HG02840 (cell line): ENCODE data around the gene GLTPD2.

Experiments
- ATAC-seq: cut with Tn5 transposase; IDR thresholded peaks from one replicate; pipeline ENCODE4 v1.9.1; 2021; ENCODE audit warnings: mild to moderate bottlenecking, moderate library complexity, moderate number of reproducible peaks; ENCODE audit not compliant: unreplicated experiment, low FRiP score

The GLTPD2 gene

DNA sequence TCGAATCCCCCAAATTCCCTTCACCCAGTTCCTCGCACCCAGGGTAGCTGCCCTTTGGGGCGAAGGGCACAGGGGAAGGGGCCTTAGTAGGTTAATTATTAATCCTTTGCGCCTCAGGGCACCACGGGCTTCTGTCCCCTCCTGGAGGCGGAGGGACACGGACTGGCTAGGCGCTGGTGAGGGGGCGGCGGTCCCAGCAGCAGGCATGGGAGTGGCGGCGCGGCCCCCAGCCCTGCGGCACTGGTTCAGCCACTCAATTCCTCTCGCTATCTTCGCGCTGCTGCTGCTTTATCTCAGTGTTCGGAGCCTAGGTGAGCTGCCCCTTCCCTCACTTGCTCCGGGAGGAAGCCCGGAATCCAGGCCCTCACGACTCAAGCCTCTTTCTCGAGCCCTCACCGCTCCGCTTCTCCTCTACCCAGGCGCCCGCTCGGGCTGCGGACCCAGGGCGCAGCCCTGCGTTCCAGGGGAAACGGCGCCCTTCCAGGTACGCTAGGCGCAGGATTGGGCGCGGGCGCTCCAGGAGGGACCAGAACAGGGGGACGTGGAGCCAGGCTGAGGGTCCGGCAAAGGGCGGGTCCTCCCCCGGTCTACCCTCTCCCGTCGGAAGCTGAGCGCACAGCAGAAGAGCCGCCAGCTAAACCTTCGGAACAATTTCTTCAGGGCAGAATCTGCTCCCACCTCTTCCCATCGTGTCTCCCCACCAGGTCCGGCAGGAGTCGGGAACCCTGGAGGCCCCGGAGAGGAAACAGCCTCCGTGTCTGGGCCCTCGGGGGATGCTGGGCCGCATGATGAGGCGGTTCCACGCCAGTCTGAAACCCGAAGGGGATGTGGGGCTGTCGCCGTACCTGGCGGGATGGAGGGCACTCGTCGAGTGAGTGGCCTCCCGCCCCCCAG lies at the start of gene GLTPD2:
TSS of gene GLTPD2 (plus strand) at position 158 of the 894 bp plus-strand sequence. CDS start at position 206, 48 bp downstream.
- no peak for ATAC-seq

DNA sequence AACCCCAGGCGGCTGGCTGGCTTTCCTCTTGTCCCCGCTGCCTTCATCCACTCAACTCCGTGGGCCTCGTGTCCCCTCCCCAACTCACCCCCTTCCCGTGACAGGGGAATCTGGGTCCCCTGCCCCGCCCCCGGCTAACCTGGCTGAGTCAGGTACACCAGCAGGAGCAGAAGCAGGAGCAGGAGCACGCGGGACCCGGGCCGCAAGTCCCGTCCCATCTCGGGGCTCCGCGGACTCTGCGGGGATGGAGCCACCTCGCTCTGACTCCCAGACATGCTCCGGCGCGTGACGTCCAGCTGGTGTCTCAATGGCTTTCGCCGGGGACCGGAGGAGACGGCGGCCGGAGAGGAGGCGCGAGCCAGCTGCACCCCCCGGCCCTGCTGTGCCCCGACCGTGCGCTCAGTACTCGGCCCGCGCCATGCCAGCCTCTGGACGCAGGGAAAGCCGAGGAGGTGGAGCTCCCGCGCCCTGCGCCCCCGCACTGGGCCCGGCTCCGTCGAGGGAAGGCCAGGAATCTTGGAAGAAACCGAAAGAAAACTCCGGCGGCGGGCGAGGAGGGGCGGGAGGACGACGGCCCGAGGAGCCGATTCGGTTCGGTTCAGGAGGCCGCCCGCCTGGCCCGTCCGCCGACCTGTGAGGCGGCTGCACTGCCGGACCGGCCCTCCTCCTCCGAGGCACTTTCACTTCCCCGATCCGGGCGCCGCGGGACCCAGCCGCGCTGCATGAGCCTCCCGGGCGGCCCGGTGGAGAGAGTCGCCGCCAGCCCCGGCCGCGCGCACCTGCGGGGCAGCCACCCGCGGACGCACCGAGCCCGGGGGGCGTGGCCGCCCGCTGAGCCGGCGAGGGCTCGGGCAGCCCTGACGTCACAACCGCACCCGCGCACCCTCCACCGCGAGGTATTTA lies 49.4 kb upstream of the GLTPD2 start, which contains the start of the genes CXCL16 and ZMYND15:
TSS of gene CXCL16 (minus strand) at position 807 of the 903 bp plus-strand sequence. CDS start at position 218, 589 bp downstream.
TSS of gene ZMYND15 (plus strand) at position 712 of the 903 bp plus-strand sequence. CDS start 716 bp downstream, outside the sequence.
- no peak for ATAC-seq

DNA sequence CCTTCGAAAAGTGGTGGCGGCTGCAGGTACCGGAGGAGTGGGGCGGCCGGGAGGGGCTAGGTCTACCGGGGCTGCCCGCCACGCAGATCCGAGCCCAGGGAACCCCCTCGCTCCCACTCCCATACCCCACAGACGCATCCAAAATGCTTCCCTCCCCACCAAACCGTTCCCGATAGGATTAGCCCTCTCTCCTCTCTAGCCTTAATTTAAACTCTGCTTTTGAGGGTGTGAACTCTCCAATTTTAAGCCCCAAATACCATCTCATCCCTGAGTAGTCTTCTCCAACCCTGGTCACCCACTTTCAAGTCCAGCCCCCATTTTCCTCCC lies 48.8 kb upstream of the GLTPD2 start:
- no peak for ATAC-seq

DNA sequence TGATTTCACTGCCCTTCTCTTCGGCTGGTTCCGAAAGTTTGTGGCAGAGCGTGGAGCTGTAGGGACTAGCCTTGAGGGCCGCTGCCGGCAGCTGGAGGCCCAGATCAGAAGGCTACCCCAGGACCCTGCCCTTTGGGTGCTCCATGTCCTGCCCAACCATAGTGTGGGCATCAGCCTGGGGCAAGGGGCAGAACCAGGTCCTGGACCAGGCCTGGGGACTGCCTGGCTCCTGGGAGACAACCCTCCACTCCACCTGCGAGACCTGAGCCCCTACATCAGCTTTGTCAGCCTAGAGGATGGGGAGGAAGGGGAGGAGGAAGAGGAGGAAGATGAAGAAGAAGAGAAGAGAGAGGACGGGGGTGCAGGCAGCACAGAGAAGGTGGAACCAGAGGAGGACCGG lies 48.2 kb upstream of the GLTPD2 start:
- ATAC-seq, result no peak

DNA sequence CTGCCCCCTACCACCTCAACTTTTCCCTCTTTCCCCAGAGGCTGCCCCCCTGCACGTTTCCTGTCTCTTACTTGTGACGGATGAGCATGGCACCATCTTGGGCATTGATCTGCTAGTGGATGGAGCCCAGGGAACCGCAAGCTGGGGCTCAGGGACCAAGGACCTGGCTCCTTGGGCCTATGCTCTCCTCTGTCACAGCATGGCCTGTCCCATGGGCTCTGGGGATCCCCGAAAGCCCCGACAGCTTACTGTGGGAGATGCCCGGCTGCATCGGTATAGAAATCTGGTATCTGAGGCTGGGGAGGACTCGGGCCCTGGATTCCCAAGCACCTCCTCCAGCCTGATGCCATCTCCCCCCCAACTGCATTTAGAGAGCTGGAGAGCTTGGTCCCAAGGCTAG lies 47.2 kb upstream of the GLTPD2 start:
- no peak for ATAC-seq

DNA sequence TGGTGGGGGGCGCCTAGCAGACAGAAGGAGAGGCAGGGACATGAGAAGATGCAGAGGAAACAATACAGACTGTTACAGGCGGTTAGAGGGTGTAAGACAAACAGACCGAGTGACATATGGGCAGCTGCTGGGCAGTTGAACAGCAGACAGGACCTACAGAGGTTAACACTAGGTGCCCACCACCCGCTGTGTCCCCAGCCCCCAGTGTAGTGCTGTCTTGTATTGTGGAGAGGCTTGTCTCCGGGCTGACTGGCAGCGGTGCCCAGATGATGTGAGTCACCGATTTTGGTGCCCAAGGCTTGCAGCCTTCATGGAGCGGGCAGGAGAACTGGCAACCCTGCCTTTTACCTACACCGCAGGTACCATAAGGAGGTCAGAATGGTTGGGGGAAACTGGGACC lies 46.6 kb upstream of the GLTPD2 start:
- no peak for ATAC-seq

DNA sequence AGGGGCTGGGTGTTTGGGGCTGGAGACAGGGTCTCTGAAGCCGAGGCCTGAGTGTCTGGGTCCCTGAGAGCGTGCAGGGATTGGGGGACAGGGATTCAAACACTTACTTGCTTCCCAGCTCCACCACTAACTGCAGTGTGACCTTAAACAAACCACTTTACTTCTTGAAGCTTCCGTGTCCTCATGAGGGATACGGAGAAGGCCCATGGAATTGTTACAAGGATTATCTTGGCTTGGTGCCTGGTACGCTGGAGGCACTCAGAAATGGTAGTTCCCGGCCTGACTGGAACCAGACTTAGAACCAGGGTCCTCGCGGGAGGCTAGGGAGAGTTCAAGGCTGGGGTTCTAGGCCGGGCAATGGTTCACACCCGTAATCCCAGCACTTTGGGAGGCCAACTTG lies 46.1 kb upstream of the GLTPD2 start:
- ATAC-seq, result no peak

DNA sequence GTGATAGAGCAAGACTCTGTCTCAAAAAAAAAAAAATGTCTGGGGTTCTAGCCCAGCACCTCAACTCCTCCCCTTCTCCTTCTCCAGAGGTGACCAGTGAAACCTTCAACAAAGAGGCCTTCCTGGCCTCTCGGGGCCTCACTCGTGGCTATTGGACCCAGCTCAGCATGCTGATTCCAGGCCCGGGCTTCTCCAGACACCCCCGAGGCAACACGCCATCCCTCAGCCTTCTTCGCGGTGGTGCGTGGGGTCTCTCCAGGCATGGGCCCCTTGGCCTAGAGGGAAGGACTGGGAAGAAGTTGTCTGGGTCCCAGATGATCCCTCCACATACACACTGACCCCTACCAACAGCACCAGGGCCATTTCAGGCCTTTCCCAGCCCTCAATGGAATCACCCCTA lies 45.5 kb upstream of the GLTPD2 start:
- no peak for ATAC-seq

DNA sequence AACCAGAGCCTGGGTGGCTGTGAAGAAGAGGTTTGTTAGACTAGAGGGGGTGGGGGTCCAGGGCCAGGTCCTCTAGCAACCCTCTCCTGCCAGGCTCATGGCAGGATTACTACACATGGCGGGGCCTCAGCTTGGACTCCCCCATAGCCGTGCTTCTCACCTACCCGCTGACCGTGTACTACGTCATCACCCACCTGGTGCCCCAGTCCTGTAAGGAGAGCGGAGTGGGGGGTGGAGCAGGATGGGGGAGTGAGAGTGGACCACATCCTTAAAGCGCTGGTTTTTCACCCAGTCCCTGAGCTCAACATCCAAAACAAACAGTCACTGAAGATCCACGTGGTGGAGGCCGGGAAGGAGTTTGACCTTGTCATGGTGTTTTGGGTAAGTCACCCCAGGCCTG lies 44.9 kb upstream of the GLTPD2 start:
- ATAC-seq, result no peak

DNA sequence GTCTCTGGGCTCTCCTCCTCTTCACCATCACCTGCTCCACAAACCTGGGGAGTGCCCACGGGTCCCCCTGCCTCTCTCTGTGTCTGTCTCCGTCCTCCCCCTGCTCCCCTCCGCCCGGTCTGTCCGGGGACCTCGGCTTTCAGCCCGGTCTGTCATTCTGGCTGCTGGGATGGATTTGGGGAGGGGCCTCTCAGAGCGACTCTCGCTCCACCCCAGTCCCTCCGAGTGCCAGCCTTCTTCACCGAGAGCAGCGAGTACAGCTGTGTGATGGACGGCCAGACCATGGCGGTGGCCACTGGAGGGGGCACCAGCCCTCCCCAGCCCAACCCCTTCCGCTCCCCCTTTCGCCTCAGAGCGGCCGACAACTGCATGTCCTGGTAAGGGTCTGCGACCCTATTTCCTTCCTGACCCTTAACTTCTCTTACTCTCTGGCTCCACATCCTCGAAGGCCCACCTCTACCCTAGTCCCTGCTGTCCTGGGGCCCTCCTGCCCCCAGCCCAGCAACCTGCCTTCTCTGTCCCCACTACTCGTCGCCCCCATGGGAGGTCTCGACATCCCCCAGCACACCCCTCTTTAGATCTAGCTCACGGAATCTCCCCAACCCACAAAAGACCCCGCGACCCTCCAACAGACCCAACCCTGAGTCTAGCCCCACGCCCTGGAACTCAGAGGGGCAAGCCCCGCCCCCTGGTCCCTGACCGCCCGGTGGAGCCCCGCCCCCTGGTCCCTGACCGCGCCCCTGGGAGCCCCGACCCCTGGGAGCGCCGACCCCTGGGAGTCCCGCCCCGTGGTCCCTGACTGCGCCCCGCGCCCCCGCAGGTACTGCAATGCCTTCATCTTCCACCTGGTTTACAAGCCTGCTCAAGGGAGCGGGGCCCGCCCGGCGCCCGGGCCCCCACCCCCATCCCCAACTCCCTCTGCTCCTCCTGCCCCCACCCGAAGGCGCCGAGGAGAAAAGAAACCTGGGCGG lies 43.5 kb upstream of the GLTPD2 start:
- ATAC-seq, result no peak

DNA sequence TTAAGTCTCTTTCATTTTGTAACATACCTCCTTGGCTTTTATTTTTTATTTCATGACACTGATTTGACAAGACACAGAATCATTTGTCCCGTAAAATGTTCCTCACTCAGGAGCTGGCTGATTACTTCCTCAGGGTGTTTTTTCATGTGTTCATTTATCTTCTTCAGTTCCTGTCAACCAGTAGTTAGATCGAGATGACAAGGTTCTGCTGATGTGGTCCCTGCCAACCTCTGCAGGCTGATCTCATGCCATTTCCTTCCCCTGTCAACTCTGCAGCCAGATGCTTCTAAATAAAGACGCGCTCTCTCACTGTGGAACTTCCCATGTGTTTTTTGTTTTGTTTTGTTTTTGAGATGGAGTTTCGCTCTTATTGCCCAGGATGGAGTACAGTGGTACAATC lies 40.9 kb upstream of the GLTPD2 start:
- ATAC-seq, result no peak

DNA sequence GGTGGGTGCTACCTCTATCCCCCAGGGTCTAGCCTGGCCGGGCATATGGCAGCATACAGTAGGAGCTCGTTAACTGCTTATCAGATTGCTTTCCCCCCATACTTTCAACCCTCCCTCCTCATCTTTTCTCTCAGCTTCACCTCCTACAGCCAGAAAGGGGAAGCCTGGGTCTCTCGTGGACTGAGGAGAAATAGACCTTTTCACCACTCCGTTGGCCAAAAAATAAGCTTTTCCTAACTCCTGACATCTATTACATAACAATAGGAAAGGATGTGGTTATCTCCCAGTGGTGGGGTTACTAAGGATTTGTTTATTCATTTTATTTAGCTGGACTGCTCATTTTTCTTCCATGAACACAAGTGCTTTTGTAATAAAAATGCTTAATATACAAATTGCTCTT lies 40.1 kb upstream of the GLTPD2 start:
- ATAC-seq, result no peak

DNA sequence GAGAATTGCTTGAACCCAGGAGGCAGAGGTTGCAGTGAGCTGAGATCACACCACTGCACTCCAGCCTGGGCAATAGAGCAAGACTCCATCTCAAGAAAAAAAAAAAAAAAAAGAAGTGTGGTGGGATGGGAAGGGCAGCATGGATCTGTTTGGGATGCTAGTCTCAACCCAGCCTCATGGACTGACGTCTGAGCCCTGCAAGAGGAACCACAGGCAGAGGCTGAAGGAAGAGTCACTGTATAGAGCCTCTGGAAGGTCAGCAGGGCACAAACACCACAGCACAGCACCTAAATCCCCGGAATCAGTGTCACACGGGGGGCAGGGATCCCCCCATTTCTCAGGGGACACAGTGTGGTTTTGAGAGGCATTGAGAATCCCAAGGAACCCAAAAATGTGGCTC lies 38.2 kb upstream of the GLTPD2 start:
- no peak for ATAC-seq

DNA sequence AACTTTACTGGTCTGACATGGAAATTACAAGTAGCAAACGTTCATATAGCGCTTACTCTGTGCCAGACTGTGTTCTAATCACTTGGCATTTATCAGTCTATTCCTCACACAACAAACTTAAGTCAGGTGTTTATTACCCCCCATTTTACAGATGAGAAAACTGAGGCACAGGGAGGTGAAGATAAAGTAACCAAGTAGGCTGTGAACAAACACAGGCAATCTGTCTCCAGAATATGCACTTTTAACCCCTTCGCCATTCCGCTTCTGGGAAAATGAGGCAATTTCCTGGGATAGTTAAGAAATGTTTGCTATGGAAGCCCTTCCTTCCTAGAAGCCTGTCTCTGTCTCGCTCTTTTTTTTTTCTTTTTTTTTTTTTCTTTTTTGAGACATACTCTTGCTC lies 36.8 kb upstream of the GLTPD2 start:
- ATAC-seq, result no peak

DNA sequence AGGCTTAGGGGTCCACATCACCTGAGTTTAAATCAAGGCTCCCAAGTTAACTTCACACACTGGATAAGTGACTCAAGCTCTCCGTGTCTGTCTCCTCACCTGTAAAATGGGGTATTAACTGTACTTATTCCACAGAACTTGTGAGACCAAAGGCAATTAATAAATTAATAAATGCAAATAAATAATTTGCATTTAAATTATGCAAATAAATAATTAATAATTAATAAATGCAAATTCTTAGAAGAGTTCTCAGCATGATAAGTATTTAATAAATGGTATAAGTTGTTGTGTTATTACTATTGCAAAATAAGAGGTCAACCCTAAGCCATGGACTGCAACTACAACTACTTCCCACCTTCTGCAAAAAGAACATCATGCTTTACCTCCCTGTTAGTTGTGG lies 35.4 kb upstream of the GLTPD2 start:
- no peak for ATAC-seq

DNA sequence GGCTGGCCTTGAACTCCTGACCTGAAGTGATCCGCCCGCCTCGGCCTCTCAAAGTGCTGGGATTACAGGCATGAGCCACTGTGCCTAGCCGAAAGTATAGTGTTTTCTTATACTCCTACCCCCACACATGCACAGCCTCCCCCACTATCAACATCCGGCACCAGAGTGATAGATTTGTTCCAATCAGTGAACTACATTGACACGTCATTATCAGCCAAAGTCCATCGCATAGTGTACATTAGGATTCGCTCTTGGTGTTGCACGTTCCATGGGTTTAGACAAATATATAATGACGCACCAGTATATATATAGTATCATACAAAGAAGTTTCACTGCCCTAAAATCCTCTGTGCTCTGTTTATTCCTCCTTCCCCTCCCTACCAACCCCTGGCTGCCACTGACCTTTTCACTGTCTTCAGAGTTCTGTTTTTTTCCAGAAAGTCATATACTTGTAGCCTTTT lies 29.0 kb upstream of the GLTPD2 start:
- no peak for ATAC-seq

DNA sequence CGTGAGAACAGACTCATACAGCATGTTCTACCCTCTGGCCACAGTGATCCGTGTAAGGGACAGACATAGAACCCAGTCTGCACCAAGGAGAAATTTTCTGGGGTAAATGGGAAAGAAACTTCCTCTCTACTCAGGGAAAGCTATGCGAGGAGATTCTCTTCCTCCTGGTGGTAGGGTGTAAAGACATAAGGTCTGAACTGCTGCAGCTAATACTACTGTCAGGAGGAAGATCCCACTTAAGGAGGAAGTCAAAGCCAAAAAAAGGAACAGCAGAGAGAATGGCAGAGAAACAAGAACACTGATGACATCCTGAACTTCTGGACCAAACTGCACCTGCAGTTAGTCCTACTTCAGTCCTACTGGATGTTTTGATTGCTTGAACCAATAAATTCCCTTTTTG lies 24.2 kb upstream of the GLTPD2 start:
- no peak for ATAC-seq

DNA sequence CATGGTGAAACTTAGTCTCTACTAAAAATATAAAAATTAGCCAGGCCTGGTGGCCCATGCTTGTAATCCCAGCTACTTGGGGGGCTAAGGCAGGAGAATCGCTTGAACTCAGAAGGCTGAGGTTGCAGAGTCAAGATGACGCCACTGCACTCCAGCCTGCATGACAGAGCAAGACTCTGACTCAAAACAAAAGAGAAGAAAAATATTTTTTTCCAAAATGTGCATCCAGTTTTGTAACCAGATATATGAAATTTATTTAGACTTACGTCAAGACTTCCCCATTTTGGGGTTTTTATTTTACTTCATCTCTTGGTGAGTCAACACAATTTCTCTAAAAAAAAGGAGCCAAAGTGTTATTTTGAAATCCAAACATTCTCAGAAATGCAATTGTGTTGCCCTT lies 22.6 kb upstream of the GLTPD2 start:
- no peak for ATAC-seq

DNA sequence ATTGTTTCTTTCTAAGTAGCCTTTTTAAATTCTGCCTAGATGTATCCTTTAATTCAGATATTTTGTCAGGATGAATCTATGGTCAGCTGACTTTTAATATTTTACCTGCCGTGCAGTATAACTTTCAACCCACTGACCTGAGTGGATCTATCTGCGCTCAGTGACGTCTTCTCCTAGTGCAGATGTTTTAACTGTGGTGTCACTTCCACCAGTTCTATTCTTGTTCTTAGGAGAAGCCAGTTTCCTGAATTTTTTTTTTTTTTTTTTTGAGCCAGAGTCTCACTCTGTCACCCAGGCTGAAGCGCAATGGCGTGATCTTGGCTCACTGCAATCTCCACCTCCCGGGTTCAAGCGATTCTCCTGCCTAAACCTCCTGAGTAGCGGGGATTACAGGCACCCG lies 22.0 kb upstream of the GLTPD2 start:
- no peak for ATAC-seq

DNA sequence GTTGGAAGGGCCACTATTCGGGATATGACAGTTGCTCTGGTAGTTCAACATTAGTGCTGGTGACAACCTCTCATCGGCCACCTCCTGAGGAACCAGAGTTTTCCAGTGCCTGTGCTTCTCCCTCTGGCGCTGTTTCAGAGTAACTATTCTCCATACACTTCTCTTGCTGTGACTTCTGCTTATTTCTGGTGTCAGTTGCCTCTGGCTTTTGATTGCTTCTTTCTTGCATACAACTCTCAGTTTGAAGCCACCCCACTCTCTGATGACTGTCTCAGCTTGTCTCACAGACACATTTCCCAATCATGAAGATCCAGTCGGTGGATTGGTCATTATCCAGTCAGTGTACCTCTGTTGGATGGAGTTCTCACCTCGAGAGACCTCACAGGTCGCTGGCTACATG lies 20.5 kb upstream of the GLTPD2 start:
- ATAC-seq, result no peak
